GM12878 (cell line): ENCODE results near the gene CEP128. TPM values are rescaled to one million over a fixed set of nuclear protein-coding genes. Genes with fewer than 3 reads are reported as not detected.

Source experiments
- ATAC-seq: fragments of 200-7000 bp; cut with Tn5 transposase; 3 replicates; pipeline ENCODE4 v1.9.1; 2020; ENCODE audit warnings: mild to moderate bottlenecking, moderate library complexity
- BruUV-seq: library from RNA; stranded (reverse); fragments of 400-500 nt; replicated peaks from 2 replicates; lab custom pipeline; 2021; lab: Mats Ljungman, UMichigan
- CTCF ChIA-PET: fragments of 300-600 bp; sonication (Branson Sonifier 250); formaldehyde crosslinking; extraction: SDS; loops from one replicate; lab custom pipeline; 2021; ENCODE audit warnings: inconsistent platforms; lab: Yijun Ruan, JAX
- POLR2A ChIA-PET: fragments of 350-600 bp; formaldehyde crosslinking; extraction: SDS; loops from one replicate; lab custom pipeline; 2021; ENCODE audit warnings: inconsistent platforms; lab: Charles Lee
- RAD21 ChIA-PET: fragments of 300-600 bp; sonication (Branson Sonifier 250); formaldehyde crosslinking; loops from one replicate; lab custom pipeline; 2023; ENCODE audit warnings: antibody characterized with exemption; ENCODE audit not compliant: unreplicated experiment; lab: Charles Lee
- SMC1A ChIA-PET: fragments of 300-600 bp; sonication (Branson Sonifier 250); formaldehyde crosslinking; loops from one replicate; lab custom pipeline; 2023; ENCODE audit not compliant: unreplicated experiment, uncharacterized antibody; lab: Charles Lee
- DNase-seq: peaks from one replicate; pipeline ENCODE4 v3.0.0-alpha.2; 2011; ENCODE audit warnings: low read depth, low spot score
- FAIRE-seq: peaks from 3 replicates; lab custom pipeline; 2011; peaks lifted over from hg19 to GRCh38; lab: Jason Lieb, UNC
- H2AFZ ChIP-seq: 2 replicates; pipeline ENCODE4 v1.6.0; 2011; ENCODE audit warnings: low read depth, low read length, control low read depth; ENCODE audit not compliant: control insufficient read depth
- H3K27ac ChIP-seq: 2 replicates; pipeline ENCODE4 v1.5.1; 2011; ENCODE audit warnings: control low read depth; ENCODE audit not compliant: control insufficient read depth, insufficient read depth
- H3K27me3 ChIP-seq, 2 experiments: replicated peaks in 1 of 2; 2 replicates each; pipeline versions ENCODE4 v1.6.0 to v1.6.1; 2011; ENCODE audit warnings: low read length in 1 of 2; ENCODE audit not compliant: control insufficient read depth in 2 of 2, insufficient read depth in 2 of 2
- H3K36me3 ChIP-seq, 2 experiments: 2 replicates each; pipeline ENCODE4 v1.5.1; 2011; ENCODE audit warnings: low read length in 1 of 2; ENCODE audit not compliant: control insufficient read depth in 2 of 2, insufficient read depth in 2 of 2
- H3K4me1 ChIP-seq: 2 replicates; pipeline ENCODE4 v1.6.1; 2011; ENCODE audit warnings: mild to moderate bottlenecking, low read length, moderate library complexity, mixed read lengths; ENCODE audit not compliant: control insufficient read depth, insufficient read depth
- H3K4me2 ChIP-seq: 2 replicates; pipeline ENCODE4 v1.6.0; 2011; ENCODE audit warnings: control low read depth; ENCODE audit not compliant: control insufficient read depth, insufficient read depth
- H3K4me3 ChIP-seq: fragments of 200-600 bp; sonication (generic); 2 replicates; pipeline ENCODE4 v1.5.1; 2016
- H3K79me2 ChIP-seq: 2 replicates; pipeline ENCODE4 v1.6.0; 2011; ENCODE audit warnings: low read length; ENCODE audit not compliant: control insufficient read depth, insufficient read depth
- H3K9ac ChIP-seq: 2 replicates; pipeline ENCODE4 v1.8.0; 2011; ENCODE audit warnings: low read length, control low read depth, mixed read lengths; ENCODE audit not compliant: control insufficient read depth, insufficient read depth
- H3K9me3 ChIP-seq: replicated peaks from 3 replicates; pipeline ENCODE4 v1.5.1; 2011; ENCODE audit warnings: mild to moderate bottlenecking, low read length; ENCODE audit not compliant: control insufficient read depth, insufficient read depth
- H4K20me1 ChIP-seq: 2 replicates; pipeline ENCODE4 v1.6.0; 2011; ENCODE audit not compliant: control insufficient read depth, insufficient read depth
- ATF7 ChIP-seq: fragments of 450-650 bp; IDR thresholded peaks from 2 replicates; pipeline ENCODE4 v1.6.1; 2016; ENCODE audit warnings: low read depth, mild to moderate bottlenecking
- EP300 ChIP-seq, 2 experiments: fragments of 150-350 bp in 1 of 2; IDR thresholded peaks; 2 replicates each; pipeline ENCODE4 v1.6.1; 2011 to 2012; ENCODE audit warnings: low read depth in 2 of 2, low read length in 2 of 2, borderline replicate concordance in 1 of 2, improper control_type of control experiment in 1 of 2, inconsistent platforms in 1 of 2; ENCODE audit not compliant: control insufficient read depth in 1 of 2
- HDAC2 ChIP-seq: fragments of 200-600 bp; sonication (generic); IDR thresholded peaks from 2 replicates; pipeline ENCODE4 v1.6.1; 2017
- KAT2A ChIP-seq: conservative IDR thresholded peaks from 2 replicates; pipeline ENCODE4 v1.6.1; 2011; ENCODE audit warnings: low read depth, low read length; ENCODE audit not compliant: control insufficient read depth
- RAD21 ChIP-seq: IDR thresholded peaks from 2 replicates; pipeline ENCODE4 v1.6.1; 2011; ENCODE audit warnings: mild to moderate bottlenecking, low read depth, low read length, moderate library complexity; ENCODE audit not compliant: insufficient read depth
- SMC3 ChIP-seq: IDR thresholded peaks from 2 replicates; pipeline ENCODE4 v1.6.1; 2011; ENCODE audit warnings: low read length, improper control_type of control experiment, borderline replicate concordance
- SRF ChIP-seq, 2 experiments: IDR thresholded peaks; 2 replicates each; pipeline ENCODE4 v1.6.1; 2011; ENCODE audit warnings: low read depth in 2 of 2, low read length in 2 of 2, mild to moderate bottlenecking in 1 of 2, moderate library complexity in 1 of 2
- STAT1 ChIP-seq: fragments of 450-650 bp; conservative IDR thresholded peaks from 2 replicates; pipeline ENCODE4 v1.6.1; 2014; ENCODE audit warnings: antibody characterized with exemption, mild to moderate bottlenecking
- STAT3 ChIP-seq: IDR thresholded peaks from 2 replicates; pipeline ENCODE4 v1.6.1; 2011; ENCODE audit warnings: low read depth, low read length, improper control_type of control experiment
- TAF1 ChIP-seq: IDR thresholded peaks from 2 replicates; pipeline ENCODE4 v1.6.1; 2011; ENCODE audit warnings: mild to moderate bottlenecking, low read depth, low read length, borderline replicate concordance
- YBX1 ChIP-seq: fragments of 450-650 bp; IDR thresholded peaks from 2 replicates; pipeline ENCODE4 v1.6.1; 2016; ENCODE audit warnings: antibody characterized with exemption
- ZNF207 ChIP-seq: fragments of 450-650 bp; IDR thresholded peaks from 2 replicates; pipeline ENCODE4 v1.6.1; 2014; ENCODE audit warnings: antibody characterized with exemption, mild to moderate bottlenecking, borderline replicate concordance
- WGBS: methylation state at CpG from one replicate; pipeline ENCODE4 v1.1.6; 2016; ENCODE audit warnings: low lambda C conversion rate; ENCODE audit not compliant: insufficient replicate concordance, insufficient coverage; ENCODE audit errors: missing lambda C conversion rate; 5-methylcytosine and 5-hydroxymethylcytosine counted together
- in situ Hi-C: fragments of 300-500 bp; cut with MboI; formaldehyde crosslinking; loops from 9 replicates; pipeline ENCODE4 v1.14.3; 2018; ENCODE audit warnings: mixed read lengths
- intact Hi-C: fragments of 100-400 bp; cut with micrococcal nuclease; formaldehyde crosslinking; loops from one replicate; pipeline ENCODE4 v1.14.2; 2022; ENCODE audit not compliant: unreplicated experiment
- polyA plus RNA-seq, 11 experiments: library from polyadenylated mRNA; depleted of rRNA in 4 of 11; unstranded in 6 of 11; stranded (reverse) in 5 of 11; fragments of >200 nt; fragmentation: Nextera tagmentation in 4 of 11; fragmentation: Illumina TruSeq in 1 of 11; extraction: Ambion mirVana in 4 of 11; extraction: Trizol in 1 of 11; gene quantifications; 1 replicate in 1 of 11; 2 replicates in 10 of 11; pipeline versions ENCODE4 v1.2.1 to v1.2.3, GENCODE V29; 2011 to 2016; ENCODE audit warnings: inconsistent platforms in 2 of 11, missing spikeins in 2 of 11, low read depth in 1 of 11
- total RNA-seq, 4 experiments: library from RNA; depleted of rRNA in 3 of 4; stranded (reverse); fragments of >200 nt in 3 of 4; fragmentation: Illumina TruSeq in 1 of 4; extraction: Trizol in 1 of 4; gene quantifications; 2 replicates each; pipeline versions ENCODE4 v1.2.1 to v1.2.3, GENCODE V29; 2013 to 2021
- TF ChIP-seq, protein P1 (sequence below): fragments of 450-650 bp; IDR thresholded peaks from 2 replicates; pipeline ENCODE4 v1.6.1; 2016; ENCODE audit warnings: mild to moderate bottlenecking
- TF ChIP-seq, protein P2 (sequence below), 3 experiments: IDR thresholded peaks in 2 of 3; conservative IDR thresholded peaks in 1 of 3; 2 replicates each; pipeline ENCODE4 v1.5.1; 2011; ENCODE audit warnings: low read depth in 3 of 3, low read length in 3 of 3, mild to moderate bottlenecking in 3 of 3, control low read depth in 2 of 3, moderate library complexity in 2 of 3, inconsistent platforms in 1 of 3, mixed read lengths in 1 of 3; ENCODE audit not compliant: control insufficient read depth in 2 of 3, insufficient read depth in 1 of 3; ENCODE audit errors: extremely low read depth in 1 of 3
- TF ChIP-seq, protein P3 (sequence below): IDR thresholded peaks from 2 replicates; pipeline ENCODE4 v1.6.1; 2011; ENCODE audit warnings: borderline replicate concordance, low read depth, mild to moderate bottlenecking, moderate library complexity, mixed read lengths, low read length; ENCODE audit not compliant: insufficient read depth; ENCODE audit errors: extremely low read length

Gene CEP128
- total and polyA plus RNA-seq, 10 of the 15 experiments (the other 5 are each of a cell fraction or from before 2014, with no cell fraction given) = 1.1 to 6.7 (median 3.4) TPM

DNA sequence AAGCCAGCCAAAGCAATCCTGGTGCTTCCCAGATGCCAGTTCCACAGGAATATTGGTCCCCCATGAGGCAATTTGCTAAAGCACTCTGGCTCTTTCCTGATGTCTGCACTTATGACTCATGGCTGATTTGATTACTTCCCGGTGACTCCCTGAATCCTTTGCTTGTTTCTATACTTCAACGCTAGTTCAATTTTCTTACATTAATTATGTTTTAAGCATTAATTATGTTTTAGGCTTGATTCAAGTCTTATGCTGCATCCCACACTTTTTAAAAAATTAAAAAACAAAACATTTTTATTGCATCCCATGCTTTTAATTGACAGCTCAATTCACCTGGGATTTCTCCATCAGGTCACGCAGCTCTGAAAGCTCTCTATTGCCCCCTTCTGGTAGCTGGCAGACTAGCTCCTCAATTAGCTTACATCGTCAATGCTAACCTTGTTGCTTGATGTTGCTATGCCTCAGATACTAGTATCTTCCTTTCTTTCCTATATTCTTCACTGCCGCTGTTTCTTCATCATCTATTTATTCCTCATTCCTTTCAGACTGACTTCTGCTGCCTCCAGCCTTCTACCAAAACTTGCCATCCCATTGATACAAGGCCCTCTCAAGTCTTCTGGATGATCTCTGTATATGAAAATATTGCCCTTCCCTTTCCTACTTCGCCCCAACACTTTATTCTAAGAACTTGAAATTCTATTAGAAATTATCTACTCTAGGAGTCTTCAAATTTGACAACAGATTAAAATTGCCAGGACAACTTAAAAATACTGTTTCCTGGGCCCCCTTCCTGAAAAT lies 45.9 kb upstream of the CEP128 start (continued):
- TF ChIP-seq, protein P1, sequence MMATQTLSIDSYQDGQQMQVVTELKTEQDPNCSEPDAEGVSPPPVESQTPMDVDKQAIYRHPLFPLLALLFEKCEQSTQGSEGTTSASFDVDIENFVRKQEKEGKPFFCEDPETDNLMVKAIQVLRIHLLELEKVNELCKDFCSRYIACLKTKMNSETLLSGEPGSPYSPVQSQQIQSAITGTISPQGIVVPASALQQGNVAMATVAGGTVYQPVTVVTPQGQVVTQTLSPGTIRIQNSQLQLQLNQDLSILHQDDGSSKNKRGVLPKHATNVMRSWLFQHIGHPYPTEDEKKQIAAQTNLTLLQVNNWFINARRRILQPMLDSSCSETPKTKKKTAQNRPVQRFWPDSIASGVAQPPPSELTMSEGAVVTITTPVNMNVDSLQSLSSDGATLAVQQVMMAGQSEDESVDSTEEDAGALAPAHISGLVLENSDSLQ = peak; percentile 81
- no peak for TF ChIP-seq KAT2A
- TF ChIP-seq SRF (IDR thresholded peaks at IDR 0.05; ENCODE audit: low read depth in 2 of 2, low read length in 2 of 2) = no peak
- TF ChIP-seq YBX1 = no peak
- TF ChIP-seq, protein P2, sequence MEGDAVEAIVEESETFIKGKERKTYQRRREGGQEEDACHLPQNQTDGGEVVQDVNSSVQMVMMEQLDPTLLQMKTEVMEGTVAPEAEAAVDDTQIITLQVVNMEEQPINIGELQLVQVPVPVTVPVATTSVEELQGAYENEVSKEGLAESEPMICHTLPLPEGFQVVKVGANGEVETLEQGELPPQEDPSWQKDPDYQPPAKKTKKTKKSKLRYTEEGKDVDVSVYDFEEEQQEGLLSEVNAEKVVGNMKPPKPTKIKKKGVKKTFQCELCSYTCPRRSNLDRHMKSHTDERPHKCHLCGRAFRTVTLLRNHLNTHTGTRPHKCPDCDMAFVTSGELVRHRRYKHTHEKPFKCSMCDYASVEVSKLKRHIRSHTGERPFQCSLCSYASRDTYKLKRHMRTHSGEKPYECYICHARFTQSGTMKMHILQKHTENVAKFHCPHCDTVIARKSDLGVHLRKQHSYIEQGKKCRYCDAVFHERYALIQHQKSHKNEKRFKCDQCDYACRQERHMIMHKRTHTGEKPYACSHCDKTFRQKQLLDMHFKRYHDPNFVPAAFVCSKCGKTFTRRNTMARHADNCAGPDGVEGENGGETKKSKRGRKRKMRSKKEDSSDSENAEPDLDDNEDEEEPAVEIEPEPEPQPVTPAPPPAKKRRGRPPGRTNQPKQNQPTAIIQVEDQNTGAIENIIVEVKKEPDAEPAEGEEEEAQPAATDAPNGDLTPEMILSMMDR (IDR thresholded peaks at IDR 0.05 in 2 of 3, conservative IDR thresholded peaks at IDR 0.05 in 1 of 3; ENCODE audit: control insufficient read depth in 2 of 3, extremely low read depth in 1 of 3, insufficient read depth in 1 of 3, low read depth in 3 of 3, low read length in 3 of 3) = peak; percentile 88 to 90 (median 89)
- TF ChIP-seq HDAC2 = no peak
- TF ChIP-seq RAD21 = peak; percentile 91

DNA sequence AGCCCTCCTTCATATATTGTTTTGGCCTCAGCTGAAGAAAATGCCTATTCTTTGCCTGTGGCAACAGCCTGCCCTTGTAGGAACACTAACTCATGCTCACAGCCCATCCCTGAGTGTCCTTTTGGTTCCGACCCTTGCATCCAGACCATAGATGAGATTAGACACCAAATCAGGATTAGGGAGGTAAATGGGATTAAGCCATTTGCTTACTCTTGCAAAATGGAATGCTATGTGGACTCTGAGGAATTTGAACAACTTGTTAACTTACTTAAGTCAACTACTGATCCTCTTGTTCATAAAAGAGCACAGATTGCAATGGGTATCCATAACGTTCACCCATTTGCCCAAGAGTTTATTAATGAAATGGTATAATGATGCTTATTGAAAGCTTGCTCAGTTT lies 41.2 kb upstream of the CEP128 start:
- TF ChIP-seq ZNF207 (no peak), STAT3 (no peak), TAF1 (no peak), HDAC2 (no peak), ATF7 (no peak), SMC3 (no peak), EP300 (IDR thresholded peaks at IDR 0.05; ENCODE audit: borderline replicate concordance in 1 of 2, control insufficient read depth in 1 of 2, low read depth in 2 of 2, low read length in 2 of 2) (no peak), STAT1 (no peak)
- TF ChIP-seq, protein P3, sequence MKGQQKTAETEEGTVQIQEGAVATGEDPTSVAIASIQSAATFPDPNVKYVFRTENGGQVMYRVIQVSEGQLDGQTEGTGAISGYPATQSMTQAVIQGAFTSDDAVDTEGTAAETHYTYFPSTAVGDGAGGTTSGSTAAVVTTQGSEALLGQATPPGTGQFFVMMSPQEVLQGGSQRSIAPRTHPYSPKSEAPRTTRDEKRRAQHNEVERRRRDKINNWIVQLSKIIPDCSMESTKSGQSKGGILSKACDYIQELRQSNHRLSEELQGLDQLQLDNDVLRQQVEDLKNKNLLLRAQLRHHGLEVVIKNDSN = no peak
- Histone ChIP-seq H3K27ac (no peak overlapping the region), H3K9ac (no peak overlapping the region), H3K4me1 (no peaks in the 10 kb centered on the region), H3K4me2 (no peak overlapping the region), H3K4me3 (no peak overlapping the region), H2AFZ (no peak overlapping the region), H3K27me3 (peaks cover 3 to 8% of the 10 kb centered on the region in 2 experiments; a peak in 3 of 4 replicates), H4K20me1 (no peaks in the 10 kb centered on the region; the same call in 1 of the 2 replicates), H3K9me3 (no peaks in the 10 kb centered on the region), H3K36me3 (no peaks in the 10 kb centered on the region), H3K79me2 (no peaks in the 10 kb centered on the region)
- in situ Hi-C loops (no loop called here), intact Hi-C loops (loop anchor here (10.0 kb wide), 1 partner anchor 778 kb away; no protein-coding TSS in a partner anchor)
- DNase-seq (no peak), FAIRE-seq (no peak), ATAC-seq (no peak)
- 31% methylated on average over 2 of the region's 2 CpGs for WGBS
- BruUV-seq = no TSS peak
- SMC1A ChIA-PET = interaction anchor here (0.8 kb wide), 1 partner anchor 52 kb away, joined by 3 read pairs; no protein-coding TSS in a partner anchor
- CTCF ChIA-PET = interaction anchor here (1.3 kb wide), 1 partner anchor 187 kb away, joined by 5 read pairs; no protein-coding TSS in a partner anchor
- RAD21 ChIA-PET = no interaction called here
- POLR2A ChIA-PET = no interaction called here
